ENCODE measurements around the gene BTBD16.

Gene BTBD16

DNA sequence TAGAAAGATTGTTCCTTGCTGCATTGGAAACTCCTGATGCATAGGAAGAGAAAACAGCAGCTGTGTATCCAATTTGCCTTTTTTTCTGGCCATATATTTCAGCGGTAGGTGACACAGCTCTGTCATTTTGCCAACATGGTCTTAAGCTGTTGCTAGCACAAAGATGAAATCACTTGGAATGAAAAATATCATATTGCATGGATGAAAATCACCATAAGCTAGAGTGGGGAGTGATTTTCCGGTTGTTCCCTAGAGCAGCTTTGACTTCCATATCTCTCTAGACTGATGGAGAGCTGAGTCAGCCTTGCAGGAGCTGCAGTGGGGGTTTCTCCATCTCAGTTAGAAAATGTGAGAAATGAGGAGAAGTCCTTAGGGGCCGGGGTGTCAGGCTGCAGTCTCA, 38.3 kb upstream of the BTBD16 start:
- H3K27ac ChIP-seq, result no peak overlapping the region
- TF ChIP-seq ZFX (IDR thresholded peaks at IDR 0.05; ENCODE audit: borderline replicate concordance), result no peak
- TF ChIP-seq, protein P1, sequence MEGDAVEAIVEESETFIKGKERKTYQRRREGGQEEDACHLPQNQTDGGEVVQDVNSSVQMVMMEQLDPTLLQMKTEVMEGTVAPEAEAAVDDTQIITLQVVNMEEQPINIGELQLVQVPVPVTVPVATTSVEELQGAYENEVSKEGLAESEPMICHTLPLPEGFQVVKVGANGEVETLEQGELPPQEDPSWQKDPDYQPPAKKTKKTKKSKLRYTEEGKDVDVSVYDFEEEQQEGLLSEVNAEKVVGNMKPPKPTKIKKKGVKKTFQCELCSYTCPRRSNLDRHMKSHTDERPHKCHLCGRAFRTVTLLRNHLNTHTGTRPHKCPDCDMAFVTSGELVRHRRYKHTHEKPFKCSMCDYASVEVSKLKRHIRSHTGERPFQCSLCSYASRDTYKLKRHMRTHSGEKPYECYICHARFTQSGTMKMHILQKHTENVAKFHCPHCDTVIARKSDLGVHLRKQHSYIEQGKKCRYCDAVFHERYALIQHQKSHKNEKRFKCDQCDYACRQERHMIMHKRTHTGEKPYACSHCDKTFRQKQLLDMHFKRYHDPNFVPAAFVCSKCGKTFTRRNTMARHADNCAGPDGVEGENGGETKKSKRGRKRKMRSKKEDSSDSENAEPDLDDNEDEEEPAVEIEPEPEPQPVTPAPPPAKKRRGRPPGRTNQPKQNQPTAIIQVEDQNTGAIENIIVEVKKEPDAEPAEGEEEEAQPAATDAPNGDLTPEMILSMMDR (IDR thresholded peaks at IDR 0.05), result no peak

DNA sequence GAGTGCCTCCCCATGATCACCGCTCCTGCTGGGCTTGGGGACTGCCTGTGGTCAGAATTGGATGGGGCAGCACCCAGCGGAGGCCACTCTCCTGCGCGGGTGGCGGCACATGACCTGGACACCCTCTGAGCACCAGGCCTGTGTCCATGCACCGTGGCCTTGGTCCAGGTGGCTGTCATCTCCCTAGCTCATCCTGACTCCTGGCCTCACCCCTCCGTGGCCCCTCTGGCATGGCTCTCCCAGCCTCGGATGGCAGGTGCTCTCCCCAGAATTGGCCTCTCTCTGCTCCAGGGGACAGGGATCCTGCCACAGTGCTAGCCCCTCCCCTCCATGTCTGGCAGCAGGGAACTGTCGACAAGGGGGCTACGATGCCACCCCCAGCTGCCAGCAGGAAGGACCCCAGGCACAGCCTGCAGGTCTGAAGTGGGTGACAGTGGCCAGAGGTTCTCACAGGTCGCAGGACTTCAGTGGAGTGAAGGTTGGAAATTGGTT, 37.2 kb upstream of the BTBD16 start:
- TF ChIP-seq, protein P1 (IDR thresholded peaks at IDR 0.05), result no peak
- TF ChIP-seq ZFX (IDR thresholded peaks at IDR 0.05; ENCODE audit: borderline replicate concordance), result no peak

GRCh38 chr10:122234416-122234815, 36.7 kb upstream of the BTBD16 start:
- TF ChIP-seq, protein P1 (IDR thresholded peaks at IDR 0.05), result no peak
- no peak for TF ChIP-seq ZFX (IDR thresholded peaks at IDR 0.05; ENCODE audit: borderline replicate concordance)
- no peak overlapping the region for H3K27ac ChIP-seq

More for the DNA sequence above, 37.2 kb upstream of the BTBD16 start:
- H3K27ac ChIP-seq, result no peak overlapping the region

- no peak for TF ChIP-seq ZFX (IDR thresholded peaks at IDR 0.05; ENCODE audit: borderline replicate concordance)
- TF ChIP-seq, protein P1 (IDR thresholded peaks at IDR 0.05), result no peak
- no peak overlapping the region for H3K27ac ChIP-seq
Measured at GRCh38 chr10:122236690-122237306, 34.3 kb upstream of the BTBD16 start.

DNA sequence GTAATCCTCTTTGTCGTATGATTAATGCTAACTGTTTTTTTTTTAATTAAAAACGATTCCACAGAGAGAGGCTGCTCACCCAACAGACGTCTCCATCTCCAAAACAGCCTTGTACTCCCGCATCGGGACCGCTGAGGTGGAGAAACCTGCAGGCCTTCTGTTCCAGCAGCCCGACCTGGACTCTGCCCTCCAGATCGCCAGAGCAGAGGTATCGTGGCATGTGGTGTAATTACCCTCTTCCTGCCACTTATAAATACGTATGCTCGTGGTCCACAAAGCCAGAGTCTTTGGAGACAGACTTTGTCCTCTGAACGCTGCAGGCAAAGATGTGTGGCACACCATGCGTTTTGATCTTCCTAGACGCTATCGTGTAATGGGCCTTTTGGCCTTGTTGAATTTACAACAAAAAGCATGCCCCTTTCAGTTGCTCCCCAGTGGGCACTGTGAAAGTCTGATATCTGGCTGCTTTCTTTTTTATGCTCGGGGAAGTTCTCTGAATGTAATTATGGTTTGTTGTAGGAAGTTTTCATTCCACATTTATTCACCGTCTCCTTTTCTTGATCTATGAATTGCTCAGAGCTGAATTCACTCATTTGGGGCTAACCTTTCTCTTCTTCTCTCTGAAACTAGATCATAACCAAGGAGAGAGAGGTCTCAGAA, 33.6 kb upstream of the BTBD16 start:
- no peak for TF ChIP-seq ZFX (IDR thresholded peaks at IDR 0.05; ENCODE audit: borderline replicate concordance)
- no peak overlapping the region for H3K27ac ChIP-seq

DNA sequence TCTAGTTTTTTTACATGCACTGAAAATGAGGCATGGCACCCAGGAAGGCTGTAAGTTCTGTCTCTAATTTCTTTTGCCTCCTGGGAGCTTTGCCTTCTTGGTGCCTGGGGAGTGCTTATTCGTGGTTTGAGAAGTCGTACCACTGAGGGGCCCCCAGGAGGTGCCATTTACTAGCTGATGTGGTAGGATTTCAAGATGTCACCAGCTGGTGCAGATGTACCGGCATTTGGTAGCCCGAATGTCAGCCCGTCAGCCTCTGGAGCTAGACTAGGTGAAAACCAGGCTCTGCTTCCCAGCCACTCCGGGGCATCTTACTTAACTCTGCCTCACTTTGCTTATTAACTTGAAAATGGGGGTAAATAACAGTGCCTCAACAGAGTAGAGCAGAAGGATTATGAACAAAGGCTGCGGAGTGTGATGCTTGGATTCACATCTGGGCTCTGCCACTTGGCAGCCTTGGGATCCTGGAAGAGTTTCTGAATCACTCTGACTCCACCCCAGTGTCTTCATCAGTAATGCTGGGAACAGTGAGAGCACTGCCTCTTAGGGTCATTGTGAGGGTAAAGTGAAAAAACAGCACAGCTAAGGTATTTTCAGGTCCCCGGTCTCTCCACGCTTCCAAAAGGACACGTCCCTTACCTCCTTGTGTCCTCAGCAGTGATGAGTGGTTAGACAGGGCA, 31.4 kb upstream of the BTBD16 start:
- H3K27ac ChIP-seq, result no peak overlapping the region
- TF ChIP-seq, protein P1 (IDR thresholded peaks at IDR 0.05), result no peak
- no peak for TF ChIP-seq ZFX (IDR thresholded peaks at IDR 0.05; ENCODE audit: borderline replicate concordance)

DNA sequence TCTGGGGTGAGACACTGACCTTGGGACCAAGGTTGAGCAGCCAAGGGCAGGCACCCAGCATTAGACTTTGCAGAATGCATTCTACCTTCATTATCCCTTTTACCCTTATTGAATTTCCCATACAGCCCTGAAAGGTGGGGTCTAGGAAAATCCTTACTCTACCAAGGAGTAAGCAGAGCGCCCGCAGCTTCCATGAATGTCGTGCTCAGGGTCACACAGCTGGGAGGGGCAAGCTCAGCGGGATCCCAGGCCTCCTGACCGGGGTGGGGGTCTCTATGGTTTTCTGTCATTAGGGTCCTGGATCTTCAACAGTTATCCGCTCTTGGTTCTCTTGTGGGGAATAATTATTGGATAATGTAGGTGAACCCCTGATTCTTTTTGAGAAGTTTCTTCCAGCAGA, 30.7 kb upstream of the BTBD16 start:
- TF ChIP-seq, protein P1 (IDR thresholded peaks at IDR 0.05), result no peak
- TF ChIP-seq ZFX (IDR thresholded peaks at IDR 0.05; ENCODE audit: borderline replicate concordance), result no peak
- no peak overlapping the region for H3K27ac ChIP-seq
